Adrenal gland (tissue), 12 donors: ENCODE results near the gene TBC1D22A. TPM values are rescaled to one million over a fixed set of nuclear protein-coding genes. Genes with fewer than 3 reads are reported as not detected.

ENCODE experiments used
- DNase-seq, 7 donors: peaks; one replicate each; pipeline ENCODE4 v3.0.0-alpha.2; 2019 to 2020
- H3K27ac ChIP-seq, 5 donors: fragments of 200-600 bp; sonication (generic) in 4 of 5; 1 replicate in 3 of 5; 2 replicates in 2 of 5; pipeline versions ENCODE4 v1.5.1 to v1.8.0; 2016 to 2020; ENCODE audit warnings: mild to moderate bottlenecking in 1 of 5
- H3K27me3 ChIP-seq: fragments of 200-600 bp; 2 replicates; pipeline ENCODE4 v1.8.0; 2021
- H3K36me3 ChIP-seq, 2 donors: fragments of 200-600 bp; replicated peaks in 1 of 2; 1 replicate in 1 of 2; 2 replicates in 1 of 2; pipeline versions ENCODE4 v1.5.1 to v1.8.0; 2018 to 2022
- H3K4me1 ChIP-seq, 2 donors: fragments of 200-600 bp; replicated peaks in 1 of 2; 1 replicate in 1 of 2; 2 replicates in 1 of 2; pipeline versions ENCODE4 v1.5.1 to v1.8.0; 2018 to 2021
- H3K4me3 ChIP-seq, 4 donors: fragments of 200-600 bp; sonication (generic) in 3 of 4; one replicate each; pipeline ENCODE4 v1.5.1; 2016 to 2018
- H3K9me3 ChIP-seq, 3 donors: fragments of 200-600 bp; sonication (generic) in 1 of 3; replicated peaks in 1 of 3; 1 replicate in 2 of 3; 2 replicates in 1 of 3; pipeline versions ENCODE4 v1.5.1 to v1.8.0; 2016 to 2021
- POLR2A ChIP-seq, 2 donors: fragments of 450-650 bp; IDR thresholded peaks; one replicate each; pipeline ENCODE4 v1.6.1; 2017; ENCODE audit warnings: antibody characterized with exemption in 2 of 2, mild to moderate bottlenecking in 2 of 2, moderate library complexity in 1 of 2
- WGBS, 4 donors: extraction: QIAGEN DNeasy Blood & Tissue Kit in 2 of 4; methylation state at CpG; one replicate each; pipeline versions ENCODE4 v1.1.5 to v1.1.7; 2013 to 2017; 5-methylcytosine and 5-hydroxymethylcytosine counted together
- intact Hi-C, 2 donors: fragments of 100-400 bp; cut with DNase I; formaldehyde crosslinking; loops; one replicate each; pipeline versions ENCODE4 v1.14.1 to v1.15.0; 2022 to 2023
- polyA plus RNA-seq, 3 donors: library from polyadenylated mRNA; stranded (reverse); fragments of 200-250 nt in 2 of 3; fragments of 350-450 nt in 1 of 3; fragmentation: Illumina TruSeq in 1 of 3; extraction: RNeasy Lipid Tissue Mini Kit (QIAGEN cat#74804) in 1 of 3; gene quantifications; one replicate each; pipeline ENCODE4 v1.2.3, GENCODE V29; 2013 to 2014
- total RNA-seq, 9 donors: library from RNA; depleted of rRNA in 4 of 9; stranded (reverse); fragments of >200 nt in 4 of 9; fragments of 120-200 nt in 1 of 9; fragmentation: NEBNext Ultra II Directional in 1 of 9; extraction: Animal tissue kit (Norgen Biotek cat#: 25700) in 1 of 9; gene quantifications; one replicate each; pipeline versions ENCODE4 v1.1.0 to v1.2.4, GENCODE V29; 2013 to 2023
- TF ChIP-seq, protein P1 (sequence below), 6 experiments: fragments of 450-650 bp in 4 of 6; fragments of 200-600 bp in 2 of 6; sonication (generic) in 1 of 6; IDR thresholded peaks; 1 replicate in 5 of 6; 2 replicates in 1 of 6; pipeline versions ENCODE4 v1.5.1 to v1.8.0; 2016 to 2021; ENCODE audit warnings: antibody characterized with exemption in 6 of 6, mild to moderate bottlenecking in 2 of 6, moderate library complexity in 1 of 6
- donor health status: healthy with polysubstance abuse.
- donor health status: Bipolar disorder and iron deficiency.
- donor health status: DM: yes; HTN: yes; CAD: no.
- donor health status: DM: no; HTN: no; CAD: no.
- donor health status: DM: no; HTN: no; CAD: no.
- donor health status: DM: yes; HTN: yes; CAD: no.

Gene TBC1D22A
- total and polyA plus RNA-seq, 12 donors, result 11.5 to 44.2 (median 28.1) TPM

GRCh38 chr22:47006433-47006832 is 244.0 kb downstream of the TBC1D22A start:
- 88 to 97% (median 91%) methylated on average over 10 to 15 of the region's 15 CpGs for WGBS, 4 donors
- Histone ChIP-seq H3K27ac (no peak overlapping the region), H3K36me3 (no peaks in the 10 kb centered on the region), H3K27me3 (no peaks in the 10 kb centered on the region), H3K4me3 (no peak overlapping the region), H3K9me3 (no peaks in the 10 kb centered on the region), H3K4me1 (no peaks in the 10 kb centered on the region)
- no peak for TF ChIP-seq POLR2A (IDR thresholded peaks at IDR 0.05)
- TF ChIP-seq, protein P1, sequence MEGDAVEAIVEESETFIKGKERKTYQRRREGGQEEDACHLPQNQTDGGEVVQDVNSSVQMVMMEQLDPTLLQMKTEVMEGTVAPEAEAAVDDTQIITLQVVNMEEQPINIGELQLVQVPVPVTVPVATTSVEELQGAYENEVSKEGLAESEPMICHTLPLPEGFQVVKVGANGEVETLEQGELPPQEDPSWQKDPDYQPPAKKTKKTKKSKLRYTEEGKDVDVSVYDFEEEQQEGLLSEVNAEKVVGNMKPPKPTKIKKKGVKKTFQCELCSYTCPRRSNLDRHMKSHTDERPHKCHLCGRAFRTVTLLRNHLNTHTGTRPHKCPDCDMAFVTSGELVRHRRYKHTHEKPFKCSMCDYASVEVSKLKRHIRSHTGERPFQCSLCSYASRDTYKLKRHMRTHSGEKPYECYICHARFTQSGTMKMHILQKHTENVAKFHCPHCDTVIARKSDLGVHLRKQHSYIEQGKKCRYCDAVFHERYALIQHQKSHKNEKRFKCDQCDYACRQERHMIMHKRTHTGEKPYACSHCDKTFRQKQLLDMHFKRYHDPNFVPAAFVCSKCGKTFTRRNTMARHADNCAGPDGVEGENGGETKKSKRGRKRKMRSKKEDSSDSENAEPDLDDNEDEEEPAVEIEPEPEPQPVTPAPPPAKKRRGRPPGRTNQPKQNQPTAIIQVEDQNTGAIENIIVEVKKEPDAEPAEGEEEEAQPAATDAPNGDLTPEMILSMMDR (IDR thresholded peaks at IDR 0.05), result no peak
- DNase-seq, result no peak
- intact Hi-C loops, result no loop called here

- Histone ChIP-seq H3K4me3 (no peak overlapping the region), H3K9me3 (no peaks in the 10 kb centered on the region), H3K27me3 (no peaks in the 10 kb centered on the region), H3K36me3 (no peaks in the 10 kb centered on the region), H3K27ac (no peak overlapping the region), H3K4me1 (no peaks in the 10 kb centered on the region)
- TF ChIP-seq, protein P1 (IDR thresholded peaks at IDR 0.05), result no peak
- no peak for TF ChIP-seq POLR2A (IDR thresholded peaks at IDR 0.05)
- 94 to 100% (median 97%) methylated on average over 3 to 5 of the region's 5 CpGs for WGBS, 4 donors
- intact Hi-C loops, result no loop called here
- no peak for DNase-seq
These were observed 244.4 kb downstream of the TBC1D22A start for GRCh38 chr22:47006869-47007268.

GRCh38 chr22:47007496-47007895 is 245.0 kb downstream of the TBC1D22A start:
- Histone ChIP-seq H3K9me3 (no peaks in the 10 kb centered on the region), H3K4me1 (no peaks in the 10 kb centered on the region), H3K4me3 (no peak overlapping the region), H3K27me3 (no peaks in the 10 kb centered on the region), H3K36me3 (no peaks in the 10 kb centered on the region), H3K27ac (no peak overlapping the region)
- no peak for DNase-seq
- intact Hi-C loops, result no loop called here
- 97 to 100% (median 100%) methylated on average over 2 of the region's 2 CpGs for WGBS, 4 donors
- no peak for TF ChIP-seq POLR2A (IDR thresholded peaks at IDR 0.05)
- TF ChIP-seq, protein P1 (IDR thresholded peaks at IDR 0.05), result no peak

- H3K27ac ChIP-seq, result no peak overlapping the region
- no peaks in the 10 kb centered on the region for H3K27me3 ChIP-seq
- intact Hi-C loops, result no loop called here
- no peaks in the 10 kb centered on the region for H3K36me3 ChIP-seq
- H3K4me3 ChIP-seq, result no peak overlapping the region
- DNase-seq, result peak in 1 of 7 donors; percentile 25
- TF ChIP-seq POLR2A (IDR thresholded peaks at IDR 0.05), result no peak
- TF ChIP-seq, protein P1 (IDR thresholded peaks at IDR 0.05), result no peak
- H3K9me3 ChIP-seq, result no peaks in the 10 kb centered on the region
- 91 to 99% (median 96%) methylated on average over 5 of the region's 5 CpGs for WGBS, 4 donors
- no peaks in the 10 kb centered on the region for H3K4me1 ChIP-seq
These were observed 245.9 kb downstream of the TBC1D22A start for GRCh38 chr22:47008208-47008885.
